GM12875 (cell line): ENCODE results near the gene APOBEC2.
A peak's percentile ranks its signal among the peaks of the same experiment; 100 is the strongest.

Experiments used
- H3K4me3 ChIP-seq: one replicate; pipeline ENCODE4 v1.5.1; 2011; ENCODE audit warnings: low read depth, low read length, control low read depth
- CTCF ChIP-seq: IDR thresholded peaks from 2 replicates; pipeline ENCODE4 v1.5.1; 2011; ENCODE audit warnings: low read depth, mild to moderate bottlenecking, control low read depth, inconsistent platforms, low read length, moderate library complexity, borderline replicate concordance; ENCODE audit not compliant: insufficient read depth

The APOBEC2 gene

DNA sequence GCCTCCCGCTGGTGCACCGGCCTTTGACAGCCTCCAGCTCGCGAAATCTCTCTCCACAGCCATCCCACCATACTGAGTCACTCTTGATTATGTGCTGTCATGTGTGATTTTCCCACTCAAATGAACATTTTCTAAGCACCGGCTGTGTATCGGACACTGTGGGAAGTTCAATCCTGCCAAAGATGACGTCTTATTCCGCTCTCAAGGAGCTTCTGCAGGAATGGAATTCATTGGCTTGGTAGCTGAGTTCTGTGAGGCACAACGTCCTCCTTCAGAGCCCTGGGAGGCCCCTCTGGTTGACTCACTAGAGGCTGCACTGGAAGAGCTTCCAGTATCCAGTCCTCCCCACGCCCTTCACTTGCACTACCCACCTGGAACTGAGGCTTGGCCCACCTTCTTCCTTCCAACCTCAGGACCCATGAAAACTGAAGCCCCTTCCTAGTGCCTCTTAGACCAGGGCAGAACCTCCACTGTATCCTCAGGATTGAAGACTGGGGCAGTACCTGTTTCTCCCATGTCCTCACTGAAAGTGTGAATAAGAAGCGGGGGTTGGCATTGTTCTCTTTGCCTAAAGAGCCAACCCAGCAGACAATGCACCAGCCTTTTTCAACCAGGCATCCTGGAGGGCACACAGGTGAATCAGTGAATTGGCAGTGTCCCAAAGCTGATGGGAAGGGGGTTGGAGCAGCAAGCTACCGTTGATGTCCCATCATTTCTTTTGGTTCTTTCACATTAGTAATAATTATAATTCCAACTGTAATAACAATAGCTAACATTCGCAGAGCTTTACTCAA, 15.7 kb upstream of the APOBEC2 start:
- no peak for TF ChIP-seq CTCF
- H3K4me3 ChIP-seq: no peak overlapping the region

DNA sequence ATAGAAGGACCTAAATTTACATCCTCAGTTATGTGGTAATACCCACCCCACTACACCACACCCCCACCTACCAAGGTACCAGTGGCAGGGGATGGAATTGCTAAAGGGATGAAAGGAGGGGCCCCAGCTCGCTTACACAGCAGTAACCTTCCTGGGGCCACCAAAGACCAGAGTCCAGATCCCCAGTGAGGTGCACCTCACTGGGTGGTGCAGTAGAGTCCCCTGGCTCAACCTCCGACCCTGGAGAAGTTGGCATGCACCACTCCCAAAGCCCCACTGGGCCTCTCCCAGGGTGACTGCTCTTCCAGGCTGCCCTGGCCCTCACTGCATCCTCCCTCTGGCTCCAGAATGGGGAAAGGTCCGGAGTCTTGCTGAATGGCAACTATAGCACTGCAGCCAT, 14.8 kb upstream of the APOBEC2 start:
- no peak for TF ChIP-seq CTCF
- no peak overlapping the region for H3K4me3 ChIP-seq

- no peak within 1 kb of the TSS for H3K4me3 ChIP-seq
- TF ChIP-seq CTCF: peak; percentile 75; the same call in 1 of the 2 replicates
These were observed 13.7 kb upstream of the APOBEC2 start, which contains the start of gene UNC5CL for GRCh38 chr6:41039060-41039998. Gene UNC5CL (minus strand): TSS chr6:41039221. CDS start chr6:41035074, 4,147 bp downstream.

GRCh38 chr6:41040101-41040939, 12.7 kb upstream of the APOBEC2 start:
- no peak overlapping the region for H3K4me3 ChIP-seq
- TF ChIP-seq CTCF: no peak

- H3K4me3 ChIP-seq: no peak overlapping the region
- no peak for TF ChIP-seq CTCF
These were observed 12.0 kb upstream of the APOBEC2 start for GRCh38 chr6:41040940-41041536.
